ENCODE data around the gene FGF11. TPM values are rescaled to one million over a fixed set of nuclear protein-coding genes. Genes with fewer than 3 reads are reported as not detected.

Gene FGF11
- total and polyA plus RNA-seq, 2 of the 13 experiments (the other 11 are each of a cell fraction or from before 2014, with no cell fraction given): 0.20 to 7.6 TPM

- no peak for TF ChIP-seq CTCF (CRISPR knock-in tag; IDR thresholded peaks at IDR 0.05)
- no peak for TF ChIP-seq ATRX (CRISPR knock-in tag; IDR thresholded peaks at IDR 0.05; ENCODE audit: borderline replicate concordance)
Observed at GRCh38 chr17:7466318-7466638, 27.0 kb downstream of the FGF11 start (continued).

GRCh38 chr17:7466639-7467341, 27.5 kb downstream of the FGF11 start:
- peaks cover 12% of the 10 kb centered on the region for H3K79me2 ChIP-seq (ENCODE audit: insufficient read depth, low read length)
- BruUV-seq (replicated peaks): no TSS peak
- ATAC-seq (no peak), DNase-seq (ENCODE audit: low spot score) (no peak), FAIRE-seq (no peak)
- intact Hi-C loops (cut with micrococcal nuclease; ENCODE audit: unreplicated experiment) (no loop called here), in situ Hi-C loops (cut with HindIII; ENCODE audit: extremely low pct_ligation_motif_present, low pct_unique_long_range_greater_than_20kb) (no loop called here)
- no peaks in the 10 kb centered on the region for H3K9me3 ChIP-seq (ENCODE audit: low read length)
- H3K4me2 ChIP-seq (ENCODE audit: low read depth, low read length): no peak overlapping the region
- ChIA-PET POLR2A (interaction anchor here (1.4 kb wide), 1 partner anchor 21 kb away, joined by 4 read pairs; no protein-coding TSS in a partner anchor), CTCF (ENCODE audit: low intra/inter-chr PET ratio, low total read pairs) (no interaction called here)
- no peaks in the 10 kb centered on the region for H3K27me3 ChIP-seq (ENCODE audit: control insufficient read depth in 1 of 2, insufficient read depth in 2 of 2, low read length in 2 of 2)
- H3K27ac ChIP-seq (ENCODE audit: extremely low read length, insufficient read depth, low read length): no peak overlapping the region
- WGBS (ENCODE audit: low lambda C conversion rate): 97% methylated on average over 16 of the region's 16 CpGs
- peaks cover 26% of the 10 kb centered on the region for H3K4me1 ChIP-seq (ENCODE audit: insufficient read depth, low read length)
- peaks cover 0 to 2% of the 10 kb centered on the region in 2 experiments; a peak in 3 of 5 replicates for H3K36me3 ChIP-seq (replicated peaks in 1 of 2; ENCODE audit: control insufficient read depth in 1 of 2, insufficient read depth in 2 of 2, low read length in 2 of 2)
- no peak overlapping the region for H2AFZ ChIP-seq (ENCODE audit: low read length)
- peaks cover 8% of the 10 kb centered on the region; the same call in 1 of the 2 replicates for H4K20me1 ChIP-seq (ENCODE audit: insufficient read depth, low read length)
- no peak overlapping the region for H3K4me3 ChIP-seq (replicated peaks in 1 of 3; ENCODE audit: insufficient read depth in 1 of 3, low read depth in 2 of 3, low read length in 3 of 3)
- H3K9ac ChIP-seq (ENCODE audit: insufficient read depth, low read depth, low read length): no peak overlapping the region
- no peak for TF ChIP-seq RFXAP (CRISPR knock-in tag; IDR thresholded peaks at IDR 0.05; ENCODE audit: borderline replicate concordance)
- TF ChIP-seq ZNF773 (CRISPR knock-in tag; IDR thresholded peaks at IDR 0.05; ENCODE audit: borderline replicate concordance): no peak
- TF ChIP-seq NR2F1 (CRISPR knock-in tag; IDR thresholded peaks at IDR 0.05): 0 out of 4 replicates have a peak, but pooled peaks of 1 of the 2 experiments have one; percentile 23
- no peak for TF ChIP-seq ZNF605 (CRISPR knock-in tag; IDR thresholded peaks at IDR 0.05)
- TF ChIP-seq ETV5 (CRISPR knock-in tag; IDR thresholded peaks at IDR 0.05; ENCODE audit: borderline replicate concordance): no peak
- no peak for TF ChIP-seq MIER3 (CRISPR knock-in tag; IDR thresholded peaks at IDR 0.05; ENCODE audit: borderline replicate concordance)
- no peak for TF ChIP-seq ZNF44 (CRISPR knock-in tag; IDR thresholded peaks at IDR 0.05)
- peak; percentile 66; the same call in 1 of the 2 replicates for TF ChIP-seq NR2F6 (IDR thresholded peaks at IDR 0.05)
- peak; percentile 50; the same call in 1 of the 2 replicates for TF ChIP-seq NR2F6 (CRISPR knock-in tag; IDR thresholded peaks at IDR 0.05)
- TF ChIP-seq RAD51 (IDR thresholded peaks at IDR 0.05; ENCODE audit: borderline replicate concordance): no peak
- TF ChIP-seq ZNF784 (CRISPR knock-in tag; IDR thresholded peaks at IDR 0.05; ENCODE audit: borderline replicate concordance): no peak
- no peak for TF ChIP-seq ZNF414 (CRISPR knock-in tag; IDR thresholded peaks at IDR 0.05)
- TF ChIP-seq FOXK1 (CRISPR knock-in tag; IDR thresholded peaks at IDR 0.05; ENCODE audit: borderline replicate concordance, low read depth): no peak
- TF ChIP-seq RAD21 (CRISPR knock-in tag; IDR thresholded peaks at IDR 0.05): no peak
- no peak for TF ChIP-seq ZNF329 (CRISPR knock-in tag; IDR thresholded peaks at IDR 0.05; ENCODE audit: low read depth)
- no peak for TF ChIP-seq ZNF263 (CRISPR knock-in tag; IDR thresholded peaks at IDR 0.05)
- TF ChIP-seq ZNF652 (CRISPR knock-in tag; IDR thresholded peaks at IDR 0.05; ENCODE audit: borderline replicate concordance, low read depth): no peak
- no peak for TF ChIP-seq ZFP90 (CRISPR knock-in tag; IDR thresholded peaks at IDR 0.05; ENCODE audit: borderline replicate concordance)
- no peak for TF ChIP-seq ZNF501 (CRISPR knock-in tag; IDR thresholded peaks at IDR 0.05)
- TF ChIP-seq YY1 (IDR thresholded peaks at IDR 0.05; ENCODE audit: insufficient read depth, insufficient replicate concordance, low read depth, low read length): peak; percentile 65

Data from HepG2 (cell line).